Endothelial cell (in vitro differentiated cells): Measurements from ENCODE around the gene FNIP2. TPM values are rescaled to one million over a fixed set of nuclear protein-coding genes. Genes with fewer than 3 reads are reported as not detected.

Experiments
- DNase-seq: peaks from one replicate; pipeline ENCODE4 v3.0.0; 2021; ENCODE audit warnings: low spot score
- H3K27ac Mint-ChIP-seq: one replicate; pipeline ENCODE4 v1.8.0; 2021; ENCODE audit warnings: mixed read lengths, inconsistent platforms; ENCODE audit not compliant: unreplicated experiment
- H3K27me3 Mint-ChIP-seq: one replicate; pipeline ENCODE4 v1.8.0; 2021; ENCODE audit warnings: mild to moderate bottlenecking, moderate library complexity, mixed read lengths, inconsistent platforms; ENCODE audit not compliant: unreplicated experiment
- H3K36me3 Mint-ChIP-seq: one replicate; pipeline ENCODE4 v1.8.0; 2021; ENCODE audit warnings: mild to moderate bottlenecking, low read depth, mixed read lengths, inconsistent platforms; ENCODE audit not compliant: unreplicated experiment
- H3K4me1 Mint-ChIP-seq: one replicate; pipeline ENCODE4 v1.8.0; 2021; ENCODE audit warnings: mild to moderate bottlenecking, mixed read lengths, inconsistent platforms; ENCODE audit not compliant: unreplicated experiment
- H3K4me3 Mint-ChIP-seq: one replicate; pipeline ENCODE4 v1.8.0; 2021; ENCODE audit warnings: mild to moderate bottlenecking, mixed read lengths, inconsistent platforms; ENCODE audit not compliant: unreplicated experiment
- H3K9me3 Mint-ChIP-seq: one replicate; pipeline ENCODE4 v1.8.0; 2021; ENCODE audit warnings: mixed read lengths, inconsistent platforms; ENCODE audit not compliant: unreplicated experiment
- CTCF ChIP-seq: fragments of 200-600 bp; sonication (generic); IDR thresholded peaks from one replicate; pipeline ENCODE4 v1.5.0; 2021; ENCODE audit warnings: antibody characterized with exemption; ENCODE audit not compliant: unreplicated experiment
- total RNA-seq: library from RNA; stranded (reverse); fragmentation: NEBNext Ultra II Directional; extraction: Animal tissue kit (Norgen Biotek cat#: 25700); gene quantifications from one replicate; pipeline ENCODE4 v1.2.1, GENCODE V29; 2021; ENCODE audit not compliant: unreplicated experiment

The FNIP2 gene
- total RNA-seq, 1 donor from 2014 or later: 34.3 TPM

- H3K36me3 Mint-ChIP-seq: peaks cover 4% of the 10 kb centered on the region
- H3K4me3 Mint-ChIP-seq: no peak overlapping the region
- peaks cover 7% of the 10 kb centered on the region for H3K27me3 Mint-ChIP-seq
- no peak for DNase-seq
- H3K4me1 Mint-ChIP-seq: peaks cover 61% of the 10 kb centered on the region
- peak overlapping the region; percentile 78 for H3K27ac Mint-ChIP-seq
- H3K9me3 Mint-ChIP-seq: no peaks in the 10 kb centered on the region
- TF ChIP-seq CTCF: no peak
These were observed 3.0 kb downstream of the FNIP2 start for GRCh38 chr4:158771776-158772175.

GRCh38 chr4:158775091-158775651 is 6.3 kb downstream of the FNIP2 start:
- peak overlapping the region; percentile 32 for H3K4me3 Mint-ChIP-seq
- H3K9me3 Mint-ChIP-seq: no peaks in the 10 kb centered on the region
- no peaks in the 10 kb centered on the region for H3K27me3 Mint-ChIP-seq
- peaks cover 47% of the 10 kb centered on the region for H3K4me1 Mint-ChIP-seq
- peak overlapping the region; percentile 91 for H3K27ac Mint-ChIP-seq
- H3K36me3 Mint-ChIP-seq: no peaks in the 10 kb centered on the region
- no peak for DNase-seq
- TF ChIP-seq CTCF: no peak

GRCh38 chr4:158776106-158776505 is 7.3 kb downstream of the FNIP2 start:
- Mint-ChIP-seq H3K4me1 (peaks cover 40% of the 10 kb centered on the region), H3K9me3 (no peaks in the 10 kb centered on the region), H3K27ac (no peak overlapping the region), H3K4me3 (no peak overlapping the region), H3K36me3 (no peaks in the 10 kb centered on the region), H3K27me3 (no peaks in the 10 kb centered on the region)
- no peak for DNase-seq
- no peak for TF ChIP-seq CTCF

GRCh38 chr4:158777423-158778155 is 8.8 kb downstream of the FNIP2 start:
- H3K36me3 Mint-ChIP-seq: no peaks in the 10 kb centered on the region
- H3K27me3 Mint-ChIP-seq: no peaks in the 10 kb centered on the region
- H3K4me3 Mint-ChIP-seq: no peak overlapping the region
- DNase-seq: no peak
- peaks cover 35% of the 10 kb centered on the region for H3K4me1 Mint-ChIP-seq
- no peaks in the 10 kb centered on the region for H3K9me3 Mint-ChIP-seq
- no peak for TF ChIP-seq CTCF
- no peak overlapping the region for H3K27ac Mint-ChIP-seq

- H3K4me3 Mint-ChIP-seq: no peak overlapping the region
- no peaks in the 10 kb centered on the region for H3K9me3 Mint-ChIP-seq
- no peaks in the 10 kb centered on the region for H3K36me3 Mint-ChIP-seq
- no peaks in the 10 kb centered on the region for H3K27me3 Mint-ChIP-seq
- H3K27ac Mint-ChIP-seq: no peak overlapping the region
- DNase-seq: no peak
- peaks cover 35% of the 10 kb centered on the region for H3K4me1 Mint-ChIP-seq
- TF ChIP-seq CTCF: no peak
These were observed 9.4 kb downstream of the FNIP2 start for GRCh38 chr4:158778156-158778711.
